DMS 273 (cell line): ENCODE results near the gene CYB5B.
A peak's percentile ranks its signal among the peaks of the same experiment; 100 is the strongest.

Experiments used
- DNase-seq: peaks from one replicate; lab custom pipeline; 2025; ENCODE audit not compliant: unreplicated experiment; lab: John Stamatoyannopoulos, UW

The CYB5B gene

GRCh38 chr16:69424053-69424934 is at the start of gene CYB5B:
TSS of gene CYB5B (plus strand) at chr16:69424619. CDS start at chr16:69424684, 65 bp downstream.
- peak; percentile 99 for DNase-seq

GRCh38 chr16:69376393-69377059 is 47.9 kb upstream of the CYB5B start:
- DNase-seq = no peak

GRCh38 chr16:69378036-69378435 is 46.4 kb upstream of the CYB5B start:
- DNase-seq = no peak

GRCh38 chr16:69378760-69379159 is 45.7 kb upstream of the CYB5B start:
- DNase-seq = no peak

- no peak for DNase-seq
Measured at GRCh38 chr16:69381231-69381630, 43.2 kb upstream of the CYB5B start.

- DNase-seq = no peak
Measured at GRCh38 chr16:69382421-69382820, 42.0 kb upstream of the CYB5B start.

GRCh38 chr16:69384974-69385373 is 39.4 kb upstream of the CYB5B start:
- no peak for DNase-seq

GRCh38 chr16:69386596-69386995 is 37.8 kb upstream of the CYB5B start:
- DNase-seq = no peak

GRCh38 chr16:69393898-69394849 is 30.2 kb upstream of the CYB5B start:
- peak; percentile 48 for DNase-seq

GRCh38 chr16:69395859-69396186 is 28.6 kb upstream of the CYB5B start:
- DNase-seq = no peak

GRCh38 chr16:69396187-69397061 is 28.0 kb upstream of the CYB5B start:
- DNase-seq = peak; percentile 93

GRCh38 chr16:69397821-69398521 is 26.4 kb upstream of the CYB5B start:
- DNase-seq = peak; percentile 75

GRCh38 chr16:69399361-69399760 is 25.1 kb upstream of the CYB5B start:
- peak; percentile 42 for DNase-seq

GRCh38 chr16:69402439-69402838 is 22.0 kb upstream of the CYB5B start:
- DNase-seq = peak; percentile 38

GRCh38 chr16:69404275-69404805 is 20.1 kb upstream of the CYB5B start:
- peak; percentile 43 for DNase-seq

- no peak for DNase-seq
Measured at GRCh38 chr16:69405326-69405725, 19.1 kb upstream of the CYB5B start.

- DNase-seq = no peak
Measured at GRCh38 chr16:69405757-69406156, 18.7 kb upstream of the CYB5B start.

GRCh38 chr16:69406780-69407331 is 17.6 kb upstream of the CYB5B start:
- DNase-seq = peak; percentile 28

- DNase-seq = no peak
Measured at GRCh38 chr16:69407702-69408323, 16.6 kb upstream of the CYB5B start.
